ENCODE measurements around the gene DNAH6.

DNA sequence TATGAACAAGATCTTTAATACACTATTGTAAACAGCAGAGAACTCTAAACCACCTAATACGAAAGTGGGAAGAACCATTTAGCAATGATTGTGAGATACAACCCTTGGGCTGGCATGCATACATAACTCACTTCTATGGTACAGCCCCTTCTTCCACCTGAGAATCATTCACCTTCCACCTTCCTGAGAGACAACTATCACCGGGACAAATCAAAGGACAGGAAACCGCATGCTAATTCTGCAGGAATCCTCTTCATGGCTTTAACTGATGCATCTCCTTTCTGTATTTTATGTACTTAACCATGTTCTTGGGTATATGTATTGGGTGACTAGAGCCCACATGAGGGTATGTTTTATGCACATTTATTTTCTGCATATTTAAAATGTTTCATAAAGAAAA lies 241.3 kb downstream of the DNAH6 start:
- no peak for TF ChIP-seq RARB (CRISPR knock-in tag; IDR thresholded peaks at IDR 0.05)
- no peak for TF ChIP-seq ZFP3 (CRISPR knock-in tag; IDR thresholded peaks at IDR 0.05)
- no peak for TF ChIP-seq PPARA (CRISPR knock-in tag; IDR thresholded peaks at IDR 0.05; ENCODE audit: borderline replicate concordance)
- no peak for TF ChIP-seq CSDC2 (CRISPR knock-in tag; IDR thresholded peaks at IDR 0.05)
- TF ChIP-seq ESRRG (CRISPR knock-in tag; IDR thresholded peaks at IDR 0.05) = no peak
- TF ChIP-seq ARNTL (CRISPR knock-in tag; IDR thresholded peaks at IDR 0.05; ENCODE audit: borderline replicate concordance, low read depth) = no peak
- TF ChIP-seq, protein P1, sequence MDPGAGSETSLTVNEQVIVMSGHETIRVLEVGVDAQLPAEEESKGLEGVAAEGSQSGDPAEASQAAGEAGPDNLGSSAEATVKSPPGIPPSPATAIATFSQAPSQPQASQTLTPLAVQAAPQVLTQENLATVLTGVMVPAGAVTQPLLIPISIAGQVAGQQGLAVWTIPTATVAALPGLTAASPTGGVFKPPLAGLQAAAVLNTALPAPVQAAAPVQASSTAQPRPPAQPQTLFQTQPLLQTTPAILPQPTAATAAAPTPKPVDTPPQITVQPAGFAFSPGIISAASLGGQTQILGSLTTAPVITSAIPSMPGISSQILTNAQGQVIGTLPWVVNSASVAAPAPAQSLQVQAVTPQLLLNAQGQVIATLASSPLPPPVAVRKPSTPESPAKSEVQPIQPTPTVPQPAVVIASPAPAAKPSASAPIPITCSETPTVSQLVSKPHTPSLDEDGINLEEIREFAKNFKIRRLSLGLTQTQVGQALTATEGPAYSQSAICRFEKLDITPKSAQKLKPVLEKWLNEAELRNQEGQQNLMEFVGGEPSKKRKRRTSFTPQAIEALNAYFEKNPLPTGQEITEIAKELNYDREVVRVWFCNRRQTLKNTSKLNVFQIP (CRISPR knock-in tag; IDR thresholded peaks at IDR 0.05; ENCODE audit: borderline replicate concordance, low read depth) = no peak

Data from SK-N-SH treated with all-trans-retinoic acid at 6 μM for 48 hours (cell line).